ENCODE results near the gene ARF6.
"Not testable (repeated sequence)": the region's sequence is repeated elsewhere in the genome, so short reads cannot be mapped to it uniquely, and the experiment has no call there.

Gene ARF6

GRCh38 chr14:49928015-49928414, 35.1 kb downstream of the ARF6 start:
- no peaks in the 10 kb centered on the region for H3K36me3 ChIP-seq (ENCODE audit: control insufficient read depth in 2 of 2, insufficient read depth in 2 of 2, low read length in 2 of 2)
- H3K9me3 ChIP-seq (ENCODE audit: control insufficient read depth in 2 of 2, low read length in 2 of 2), result no peaks in the 10 kb centered on the region
- H3K9ac ChIP-seq (ENCODE audit: low read length in 2 of 2), result no peak overlapping the region

GRCh38 chr14:49930720-49931119, 37.8 kb downstream of the ARF6 start:
- H3K36me3 ChIP-seq (ENCODE audit: control insufficient read depth in 2 of 2, insufficient read depth in 2 of 2, low read length in 2 of 2), result no peaks in the 10 kb centered on the region
- H3K4me1 ChIP-seq (ENCODE audit: control insufficient read depth, insufficient read depth, low read length), result no peaks in the 10 kb centered on the region
- H3K4me3 ChIP-seq (ENCODE audit: low read length in 2 of 2), result no peak overlapping the region
- no peaks in the 10 kb centered on the region for H3K27me3 ChIP-seq (ENCODE audit: control insufficient read depth in 1 of 2, insufficient read depth in 2 of 2, low read length in 2 of 2)
- H3K27ac ChIP-seq (ENCODE audit: low read length), result no peak overlapping the region
- H3K9ac ChIP-seq (ENCODE audit: low read length in 2 of 2), result no peak overlapping the region
- no peaks in the 10 kb centered on the region for H3K9me3 ChIP-seq (ENCODE audit: control insufficient read depth in 2 of 2, low read length in 2 of 2)

More at GRCh38 chr14:49928015-49928414, 35.1 kb downstream of the ARF6 start:
- no peaks in the 10 kb centered on the region for H3K27me3 ChIP-seq (ENCODE audit: control insufficient read depth in 1 of 2, insufficient read depth in 2 of 2, low read length in 2 of 2)
- no peaks in the 10 kb centered on the region for H3K4me1 ChIP-seq (ENCODE audit: control insufficient read depth, insufficient read depth, low read length)
- H3K4me3 ChIP-seq (ENCODE audit: low read length in 2 of 2), result no peak overlapping the region
- no peak overlapping the region for H3K27ac ChIP-seq (ENCODE audit: low read length)

- Histone ChIP-seq H3K27me3 (ENCODE audit: control insufficient read depth in 1 of 2, insufficient read depth in 2 of 2, low read length in 2 of 2) (no peaks in the 10 kb centered on the region), H3K36me3 (ENCODE audit: control insufficient read depth in 2 of 2, insufficient read depth in 2 of 2, low read length in 2 of 2) (no peaks in the 10 kb centered on the region), H3K4me1 (ENCODE audit: control insufficient read depth, insufficient read depth, low read length) (no peaks in the 10 kb centered on the region), H3K4me3 (ENCODE audit: low read length in 2 of 2) (no peak overlapping the region), H3K9me3 (ENCODE audit: control insufficient read depth in 2 of 2, low read length in 2 of 2) (no peaks in the 10 kb centered on the region), H3K9ac (ENCODE audit: low read length in 2 of 2) (no peak overlapping the region), H3K27ac (ENCODE audit: low read length) (no peak overlapping the region)
Measured at GRCh38 chr14:49931523-49931922, 38.6 kb downstream of the ARF6 start.

DNA sequence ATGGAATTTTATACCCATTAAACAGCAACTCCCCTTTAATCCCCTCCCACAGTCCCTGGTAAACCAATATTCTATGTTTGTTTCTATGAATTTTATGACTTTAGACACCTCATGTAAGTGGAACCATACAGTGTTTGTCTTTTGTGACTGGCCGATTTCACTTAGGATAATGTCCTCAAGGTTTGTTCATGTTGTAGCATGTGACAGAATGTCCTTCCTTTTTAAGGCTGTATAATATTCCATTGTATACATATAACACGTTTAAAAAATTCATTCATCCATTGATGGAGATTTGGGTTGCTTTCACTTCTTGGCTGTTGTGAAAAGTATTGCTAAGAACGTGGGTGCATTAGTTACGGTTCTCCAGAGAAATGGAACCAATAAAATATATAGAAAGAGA, 40.2 kb downstream of the ARF6 start:
- no peaks in the 10 kb centered on the region for H3K9me3 ChIP-seq (ENCODE audit: control insufficient read depth in 2 of 2, low read length in 2 of 2)
- H3K27me3 ChIP-seq (ENCODE audit: control insufficient read depth in 1 of 2, insufficient read depth in 2 of 2, low read length in 2 of 2), result no peaks in the 10 kb centered on the region
- no peak overlapping the region for H3K9ac ChIP-seq (ENCODE audit: low read length in 2 of 2)
- H3K36me3 ChIP-seq (ENCODE audit: control insufficient read depth in 2 of 2, insufficient read depth in 2 of 2, low read length in 2 of 2), result no peaks in the 10 kb centered on the region
- H3K4me3 ChIP-seq (ENCODE audit: low read length in 2 of 2), result no peak overlapping the region
- no peak overlapping the region for H3K27ac ChIP-seq (ENCODE audit: low read length)
- H3K4me1 ChIP-seq (ENCODE audit: control insufficient read depth, insufficient read depth, low read length), result no peaks in the 10 kb centered on the region

GRCh38 chr14:49933704-49934103, 40.8 kb downstream of the ARF6 start:
- H3K27me3 ChIP-seq (ENCODE audit: control insufficient read depth in 1 of 2, insufficient read depth in 2 of 2, low read length in 2 of 2), result no peaks in the 10 kb centered on the region
- H3K27ac ChIP-seq (ENCODE audit: low read length), result no peak overlapping the region
- H3K9ac ChIP-seq (ENCODE audit: low read length in 2 of 2), result no peak overlapping the region
- H3K9me3 ChIP-seq (ENCODE audit: control insufficient read depth in 2 of 2, low read length in 2 of 2), result no peaks in the 10 kb centered on the region
- H3K36me3 ChIP-seq (ENCODE audit: control insufficient read depth in 2 of 2, insufficient read depth in 2 of 2, low read length in 2 of 2), result no peaks in the 10 kb centered on the region
- no peak overlapping the region for H3K4me3 ChIP-seq (ENCODE audit: low read length in 2 of 2)
- no peaks in the 10 kb centered on the region for H3K4me1 ChIP-seq (ENCODE audit: control insufficient read depth, insufficient read depth, low read length)

DNA sequence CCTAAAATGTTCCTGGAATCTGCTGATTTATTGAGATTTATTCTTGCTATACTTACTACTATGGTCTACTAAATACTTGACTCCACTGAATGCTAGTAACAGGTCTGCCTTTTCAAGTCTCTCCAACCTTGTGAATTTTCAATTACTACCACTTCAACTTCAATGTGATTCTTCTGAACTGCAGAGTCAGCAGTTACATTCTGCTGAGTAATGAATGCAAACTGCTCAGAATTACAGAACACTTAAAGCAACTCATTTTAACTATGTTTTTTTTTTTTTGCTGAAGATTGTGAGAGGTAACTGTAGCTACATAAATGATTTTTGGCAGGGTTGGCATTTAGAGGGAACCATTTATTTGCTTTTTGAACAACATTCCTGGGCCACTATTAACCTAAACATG, 41.8 kb downstream of the ARF6 start:
- H3K36me3 ChIP-seq (ENCODE audit: control insufficient read depth in 2 of 2, insufficient read depth in 2 of 2, low read length in 2 of 2), result no peaks in the 10 kb centered on the region
- H3K4me3 ChIP-seq (ENCODE audit: low read length in 2 of 2), result no peak overlapping the region
- no peaks in the 10 kb centered on the region for H3K4me1 ChIP-seq (ENCODE audit: control insufficient read depth, insufficient read depth, low read length)
- H3K9me3 ChIP-seq (ENCODE audit: control insufficient read depth in 2 of 2, low read length in 2 of 2), result no peaks in the 10 kb centered on the region
- H3K27me3 ChIP-seq (ENCODE audit: control insufficient read depth in 1 of 2, insufficient read depth in 2 of 2, low read length in 2 of 2), result no peaks in the 10 kb centered on the region
- no peak overlapping the region for H3K9ac ChIP-seq (ENCODE audit: low read length in 2 of 2)
- H3K27ac ChIP-seq (ENCODE audit: low read length), result no peak overlapping the region

- Histone ChIP-seq H3K9ac (ENCODE audit: low read length in 2 of 2) (no peak overlapping the region), H3K27ac (ENCODE audit: low read length) (no peak overlapping the region), H3K9me3 (ENCODE audit: control insufficient read depth in 2 of 2, low read length in 2 of 2) (no peaks in the 10 kb centered on the region), H3K4me1 (ENCODE audit: control insufficient read depth, insufficient read depth, low read length) (no peaks in the 10 kb centered on the region), H3K4me3 (ENCODE audit: low read length in 2 of 2) (no peak overlapping the region), H3K27me3 (ENCODE audit: control insufficient read depth in 1 of 2, insufficient read depth in 2 of 2, low read length in 2 of 2) (no peaks in the 10 kb centered on the region), H3K36me3 (ENCODE audit: control insufficient read depth in 2 of 2, insufficient read depth in 2 of 2, low read length in 2 of 2) (no peaks in the 10 kb centered on the region)
Measured at GRCh38 chr14:49935526-49935925, 42.6 kb downstream of the ARF6 start.

GRCh38 chr14:49936246-49936645, 43.4 kb downstream of the ARF6 start:
- H3K27ac ChIP-seq (ENCODE audit: low read length), result not testable (repeated sequence)

DNA sequence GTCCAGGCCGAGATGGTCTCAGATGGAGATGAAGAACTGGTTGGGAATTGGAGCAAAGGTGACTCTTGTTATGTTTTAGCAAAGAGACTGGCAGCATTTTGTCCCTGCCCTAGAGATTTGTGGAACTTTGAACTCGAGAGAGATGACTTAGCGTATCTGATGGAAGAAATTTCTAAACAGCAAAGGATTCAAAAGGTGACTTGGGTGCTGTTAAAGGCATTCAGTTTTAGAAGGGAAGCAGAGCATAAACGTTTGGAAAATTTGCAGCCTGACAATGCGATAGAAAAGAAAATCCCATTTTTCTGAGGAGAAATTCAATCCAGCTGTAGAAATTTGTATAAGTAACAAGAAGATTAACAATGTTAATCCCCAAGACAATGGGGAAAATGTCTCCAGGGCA, 44.0 kb downstream of the ARF6 start:
- not testable (repeated sequence) for H3K4me1 ChIP-seq (ENCODE audit: control insufficient read depth, insufficient read depth, low read length); H3K27ac ChIP-seq (ENCODE audit: low read length); H3K27me3 ChIP-seq (ENCODE audit: control insufficient read depth in 1 of 2, insufficient read depth in 2 of 2, low read length in 2 of 2); H3K36me3 ChIP-seq (ENCODE audit: control insufficient read depth in 2 of 2, insufficient read depth in 2 of 2, low read length in 2 of 2); H3K9ac ChIP-seq (ENCODE audit: low read length in 2 of 2); H3K9me3 ChIP-seq (ENCODE audit: control insufficient read depth in 2 of 2, low read length in 2 of 2); H3K4me3 ChIP-seq (ENCODE audit: low read length in 2 of 2)

More at GRCh38 chr14:49936246-49936645, 43.4 kb downstream of the ARF6 start:
- H3K4me1 ChIP-seq (ENCODE audit: control insufficient read depth, insufficient read depth, low read length); H3K36me3 ChIP-seq (ENCODE audit: control insufficient read depth in 2 of 2, insufficient read depth in 2 of 2, low read length in 2 of 2); H3K27me3 ChIP-seq (ENCODE audit: control insufficient read depth in 1 of 2, insufficient read depth in 2 of 2, low read length in 2 of 2); H3K9ac ChIP-seq (ENCODE audit: low read length in 2 of 2); H3K4me3 ChIP-seq (ENCODE audit: low read length in 2 of 2); H3K9me3 ChIP-seq (ENCODE audit: control insufficient read depth in 2 of 2, low read length in 2 of 2): not testable (repeated sequence)

DNA sequence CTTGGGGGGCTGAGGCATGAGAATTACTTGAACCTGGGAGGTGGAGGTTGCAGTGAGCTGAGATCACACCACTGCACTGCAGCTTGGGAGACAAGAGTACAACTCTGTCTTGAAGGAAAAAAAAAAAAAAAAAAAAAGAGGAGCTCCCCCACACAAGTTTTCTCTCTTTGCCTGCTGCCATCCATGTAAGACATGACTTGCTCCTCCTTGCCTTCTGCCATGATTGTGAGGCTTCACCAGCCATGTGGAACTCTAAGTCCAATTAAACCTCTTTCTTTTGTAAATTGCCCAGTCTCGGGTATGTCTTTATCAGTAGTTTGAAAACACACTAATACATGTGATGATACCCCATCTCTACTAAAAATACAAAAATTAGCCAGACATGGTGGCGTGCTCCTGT, 46.3 kb downstream of the ARF6 start:
- H3K9ac ChIP-seq (ENCODE audit: low read length in 2 of 2), result not testable (repeated sequence)

DNA sequence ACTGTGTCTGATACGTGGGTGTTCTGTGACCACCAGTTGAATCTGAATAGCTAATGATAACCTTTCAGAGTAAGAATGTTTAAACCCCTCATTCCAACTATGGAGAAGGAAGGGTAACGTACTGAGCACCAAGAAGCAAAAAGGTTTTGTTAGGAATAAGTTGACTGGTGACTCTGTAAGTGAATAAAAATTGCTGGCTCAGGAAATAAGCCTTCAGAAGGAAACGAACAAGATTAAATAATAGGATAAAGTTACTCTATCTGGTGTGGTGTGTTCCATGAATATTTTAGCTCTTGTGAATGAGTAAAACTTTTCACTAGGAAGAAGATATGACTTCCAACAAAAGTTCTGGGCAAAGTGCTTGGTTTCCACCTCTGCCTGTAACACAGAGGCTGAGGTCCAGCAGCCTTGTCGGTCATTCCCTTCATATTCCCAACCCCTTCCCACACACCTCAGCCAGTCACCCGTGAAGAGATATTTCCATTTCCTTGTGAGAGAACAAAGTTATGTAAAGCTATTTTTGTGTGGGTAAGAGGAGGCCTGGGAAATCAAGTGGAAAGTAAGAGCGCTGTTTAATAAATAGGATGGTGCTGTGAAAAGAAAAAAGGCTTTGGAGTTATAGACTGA, 47.1 kb downstream of the ARF6 start:
- no peak overlapping the region for H3K27ac ChIP-seq (ENCODE audit: low read length)
- H3K9me3 ChIP-seq (ENCODE audit: control insufficient read depth in 2 of 2, low read length in 2 of 2), result no peaks in the 10 kb centered on the region
- no peaks in the 10 kb centered on the region for H3K36me3 ChIP-seq (ENCODE audit: control insufficient read depth in 2 of 2, insufficient read depth in 2 of 2, low read length in 2 of 2)

More for the DNA sequence above, 46.3 kb downstream of the ARF6 start:
- H3K36me3 ChIP-seq (ENCODE audit: control insufficient read depth in 2 of 2, insufficient read depth in 2 of 2, low read length in 2 of 2); H3K4me1 ChIP-seq (ENCODE audit: control insufficient read depth, insufficient read depth, low read length); H3K4me3 ChIP-seq (ENCODE audit: low read length in 2 of 2); H3K9me3 ChIP-seq (ENCODE audit: control insufficient read depth in 2 of 2, low read length in 2 of 2); H3K27me3 ChIP-seq (ENCODE audit: control insufficient read depth in 1 of 2, insufficient read depth in 2 of 2, low read length in 2 of 2); H3K27ac ChIP-seq (ENCODE audit: low read length): not testable (repeated sequence)

More for the DNA sequence above, 47.1 kb downstream of the ARF6 start:
- no peaks in the 10 kb centered on the region for H3K27me3 ChIP-seq (ENCODE audit: control insufficient read depth in 1 of 2, insufficient read depth in 2 of 2, low read length in 2 of 2)
- H3K4me3 ChIP-seq (ENCODE audit: low read length in 2 of 2), result no peak overlapping the region
- H3K4me1 ChIP-seq (ENCODE audit: control insufficient read depth, insufficient read depth, low read length), result peaks cover 4% of the 10 kb centered on the region
- no peak overlapping the region for H3K9ac ChIP-seq (ENCODE audit: low read length in 2 of 2)
